ENCODE measurements around the gene ATP8B2. TPM values are rescaled to one million over a fixed set of nuclear protein-coding genes. Genes with fewer than 3 reads are reported as not detected.

ATP8B2 gene
- total RNA-seq, 1 donor from 2014 or later = 71.6 TPM

- Histone ChIP-seq H4K20me1 (ENCODE audit: insufficient read depth, low read length) (no peaks in the 10 kb centered on the region), H3K4me2 (ENCODE audit: low read length) (no peak overlapping the region), H3K4me3 (ENCODE audit: insufficient read depth, low read depth, low read length) (no peak overlapping the region), H3K36me3 (ENCODE audit: insufficient read depth, low read length) (no peaks in the 10 kb centered on the region), H3K4me1 (ENCODE audit: insufficient read depth, low read length) (no peaks in the 10 kb centered on the region), H3K27me3 (ENCODE audit: insufficient read depth, low read length) (peaks cover 3% of the 10 kb centered on the region), H3K9me3 (ENCODE audit: insufficient read depth, low read depth, low read length) (no peaks in the 10 kb centered on the region), H3K79me2 (ENCODE audit: insufficient read depth, low read length) (no peaks in the 10 kb centered on the region), H3K9ac (ENCODE audit: low read length) (no peak overlapping the region), H3K27ac (ENCODE audit: low read depth, low read length) (no peak overlapping the region), H2AFZ (ENCODE audit: low read depth, low read length) (no peak overlapping the region)
- DNase-seq (ENCODE audit: low read depth) (no peak), FAIRE-seq (no peak)
- TF ChIP-seq, protein P1, sequence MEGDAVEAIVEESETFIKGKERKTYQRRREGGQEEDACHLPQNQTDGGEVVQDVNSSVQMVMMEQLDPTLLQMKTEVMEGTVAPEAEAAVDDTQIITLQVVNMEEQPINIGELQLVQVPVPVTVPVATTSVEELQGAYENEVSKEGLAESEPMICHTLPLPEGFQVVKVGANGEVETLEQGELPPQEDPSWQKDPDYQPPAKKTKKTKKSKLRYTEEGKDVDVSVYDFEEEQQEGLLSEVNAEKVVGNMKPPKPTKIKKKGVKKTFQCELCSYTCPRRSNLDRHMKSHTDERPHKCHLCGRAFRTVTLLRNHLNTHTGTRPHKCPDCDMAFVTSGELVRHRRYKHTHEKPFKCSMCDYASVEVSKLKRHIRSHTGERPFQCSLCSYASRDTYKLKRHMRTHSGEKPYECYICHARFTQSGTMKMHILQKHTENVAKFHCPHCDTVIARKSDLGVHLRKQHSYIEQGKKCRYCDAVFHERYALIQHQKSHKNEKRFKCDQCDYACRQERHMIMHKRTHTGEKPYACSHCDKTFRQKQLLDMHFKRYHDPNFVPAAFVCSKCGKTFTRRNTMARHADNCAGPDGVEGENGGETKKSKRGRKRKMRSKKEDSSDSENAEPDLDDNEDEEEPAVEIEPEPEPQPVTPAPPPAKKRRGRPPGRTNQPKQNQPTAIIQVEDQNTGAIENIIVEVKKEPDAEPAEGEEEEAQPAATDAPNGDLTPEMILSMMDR (IDR thresholded peaks at IDR 0.05; ENCODE audit: insufficient read depth, low read depth, low read length) = no peak
- no peak for TF ChIP-seq EZH2 (IDR thresholded peaks at IDR 0.05; ENCODE audit: insufficient read depth, low read length)
- Mint-ChIP-seq H3K4me3 (ENCODE audit: unreplicated experiment) (no peak overlapping the region), H3K27ac (ENCODE audit: unreplicated experiment) (no peak overlapping the region), H3K9me3 (ENCODE audit: unreplicated experiment) (peaks cover 6% of the 10 kb centered on the region), H3K4me1 (ENCODE audit: low read depth, unreplicated experiment) (peaks cover 1% of the 10 kb centered on the region), H3K27me3 (ENCODE audit: low read depth, unreplicated experiment) (peaks cover 18% of the 10 kb centered on the region), H3K36me3 (ENCODE audit: low read depth, unreplicated experiment) (peaks cover 2% of the 10 kb centered on the region)
These were observed 73.4 kb downstream of the ATP8B2 start for GRCh38 chr1:154398678-154399077.

GRCh38 chr1:154400381-154400801 lies 75.1 kb downstream of the ATP8B2 start:
- Mint-ChIP-seq H3K27me3 (ENCODE audit: low read depth, unreplicated experiment) (peaks cover 21% of the 10 kb centered on the region), H3K27ac (ENCODE audit: unreplicated experiment) (no peak overlapping the region), H3K4me1 (ENCODE audit: low read depth, unreplicated experiment) (peaks cover 1% of the 10 kb centered on the region), H3K36me3 (ENCODE audit: low read depth, unreplicated experiment) (peaks cover 2% of the 10 kb centered on the region), H3K9me3 (ENCODE audit: unreplicated experiment) (peaks cover 6% of the 10 kb centered on the region), H3K4me3 (ENCODE audit: unreplicated experiment) (no peak overlapping the region)
- Histone ChIP-seq H3K79me2 (ENCODE audit: insufficient read depth, low read length) (no peaks in the 10 kb centered on the region), H3K27ac (ENCODE audit: low read depth, low read length) (no peak overlapping the region), H3K9me3 (ENCODE audit: insufficient read depth, low read depth, low read length) (no peaks in the 10 kb centered on the region), H3K4me3 (ENCODE audit: insufficient read depth, low read depth, low read length) (no peak overlapping the region), H3K36me3 (ENCODE audit: insufficient read depth, low read length) (no peaks in the 10 kb centered on the region), H3K4me2 (ENCODE audit: low read length) (no peak overlapping the region), H4K20me1 (ENCODE audit: insufficient read depth, low read length) (no peaks in the 10 kb centered on the region), H3K27me3 (ENCODE audit: insufficient read depth, low read length) (peaks cover 8% of the 10 kb centered on the region), H3K9ac (ENCODE audit: low read length) (no peak overlapping the region), H3K4me1 (ENCODE audit: insufficient read depth, low read length) (peaks cover 6% of the 10 kb centered on the region), H2AFZ (ENCODE audit: low read depth, low read length) (no peak overlapping the region)
- FAIRE-seq (no peak), DNase-seq (ENCODE audit: low read depth) (no peak)
- TF ChIP-seq, protein P1 (IDR thresholded peaks at IDR 0.05; ENCODE audit: insufficient read depth, low read depth, low read length) = no peak
- no peak for TF ChIP-seq EZH2 (IDR thresholded peaks at IDR 0.05; ENCODE audit: insufficient read depth, low read length)

Other genes starting within 250 kb of the ATP8B2 start
- 0.07 TPM in 1 of 2 replicates, not detected in the other for gene NUP210L, start 170.5 kb upstream of the ATP8B2 start, total RNA-seq
- 600 and 687 TPM in 2 replicates for gene TPM3, start 133.4 kb upstream of the ATP8B2 start, total RNA-seq
- gene CFAP141, start 119.2 kb upstream of the ATP8B2 start, total RNA-seq = not detected in 2 replicates
- gene UBAP2L, start 104.6 kb upstream of the ATP8B2 start, total RNA-seq = 203 and 218 TPM in 2 replicates
- gene HAX1, start 52.9 kb upstream of the ATP8B2 start, total RNA-seq = 82.2 and 89.9 TPM in 2 replicates
- gene AQP10, start 4.4 kb upstream of the ATP8B2 start, total RNA-seq = 0.17 TPM in 1 of 2 replicates, not detected in the other
- 2.2 and 2.5 TPM in 2 replicates for gene IL6R, start 79.8 kb downstream of the ATP8B2 start, total RNA-seq
- not detected in 2 replicates for gene TDRD10, start 176.7 kb downstream of the ATP8B2 start, total RNA-seq
- gene SHE, start 176.9 kb downstream of the ATP8B2 start, total RNA-seq = not detected in 2 replicates
- 85.3 and 85.4 TPM in 2 replicates for gene UBE2Q1, start 233.1 kb downstream of the ATP8B2 start, total RNA-seq
- gene CHRNB2, start 242.3 kb downstream of the ATP8B2 start, total RNA-seq = 0.20 and 0.24 TPM in 2 replicates

Data from astrocyte (in vitro differentiated cells and primary cell).